Endometrial microvascular endothelial cells (primary cell): ENCODE measurements around the gene SULF2. TPM values are rescaled to one million over a fixed set of nuclear protein-coding genes. Genes with fewer than 3 reads are reported as not detected.

Experiments used
- in situ Hi-C: cut with HindIII; loops from 2 replicates; pipeline ENCODE4 v1.10.0; 2017; ENCODE audit warnings: low sequenced_read_pairs, low pct_unique_long_range_greater_than_20kb; ENCODE audit errors: inconsistent ontology term
- total RNA-seq: library from RNA; depleted of rRNA; stranded (reverse); fragments of >200 nt; gene quantifications from one replicate; pipeline ENCODE4 v1.2.3, GENCODE V29; 2015; ENCODE audit errors: inconsistent ontology term

Gene SULF2
- total RNA-seq, 1 donor from 2014 or later = 59.9 TPM

DNA sequence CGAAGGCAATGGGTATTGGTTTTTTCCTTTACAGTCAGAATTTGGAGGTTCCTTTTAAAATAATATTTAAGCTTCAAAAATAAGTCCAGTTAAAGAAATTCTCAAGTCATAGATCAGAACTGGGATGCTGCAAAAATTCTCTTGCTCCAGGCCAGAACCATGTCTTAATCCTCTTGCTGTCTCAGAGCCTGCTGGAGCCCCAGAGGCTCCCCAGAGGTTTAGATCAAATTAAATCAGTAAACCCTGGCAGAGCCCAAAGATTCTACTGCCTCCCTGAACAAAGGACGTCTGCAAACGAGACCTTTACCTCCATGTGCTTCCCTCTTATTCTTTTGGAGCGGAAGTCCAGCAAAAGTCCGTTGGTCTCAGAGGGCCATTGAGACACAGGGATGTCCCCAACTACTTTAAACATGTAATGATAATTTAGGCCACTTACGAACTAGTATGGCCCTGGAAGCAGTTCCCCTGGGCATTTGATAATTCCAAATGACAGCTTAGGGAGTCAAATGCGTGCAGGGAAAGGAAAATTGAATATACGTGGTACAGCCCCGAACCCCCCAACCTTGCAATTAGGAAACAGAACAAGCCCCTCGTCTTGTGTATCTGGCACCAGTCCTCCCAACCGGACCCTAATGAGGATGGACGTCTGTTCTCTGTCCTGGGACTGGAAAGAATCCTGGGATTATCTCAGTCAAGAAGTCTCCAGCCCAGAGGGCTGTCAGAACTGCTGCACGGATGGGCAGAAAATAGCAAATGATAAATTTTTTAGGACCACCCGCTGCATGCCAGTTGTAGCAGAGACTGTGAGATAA, 31.5 kb downstream of the SULF2 start:
- in situ Hi-C loops = no loop called here

DNA sequence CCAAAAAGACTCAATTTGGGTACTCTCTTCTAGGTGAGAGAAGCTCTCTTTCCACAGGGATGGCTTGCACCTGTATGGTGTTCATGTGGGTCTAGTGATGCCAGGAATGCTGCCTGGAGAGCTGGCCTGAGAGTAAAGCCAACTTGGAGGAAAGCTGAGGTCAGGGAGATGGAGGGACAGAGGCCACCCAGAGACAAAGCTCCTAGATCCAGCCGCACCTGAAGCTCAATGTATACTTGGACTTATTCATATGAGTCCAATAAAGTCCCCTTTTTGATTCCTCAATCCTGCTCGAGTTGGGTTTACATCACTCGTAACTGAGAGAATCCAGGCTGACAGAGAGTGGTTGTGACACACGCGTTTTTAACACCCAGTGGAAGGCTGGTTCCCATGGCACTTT, 33.8 kb downstream of the SULF2 start:
- in situ Hi-C loops = no loop called here

DNA sequence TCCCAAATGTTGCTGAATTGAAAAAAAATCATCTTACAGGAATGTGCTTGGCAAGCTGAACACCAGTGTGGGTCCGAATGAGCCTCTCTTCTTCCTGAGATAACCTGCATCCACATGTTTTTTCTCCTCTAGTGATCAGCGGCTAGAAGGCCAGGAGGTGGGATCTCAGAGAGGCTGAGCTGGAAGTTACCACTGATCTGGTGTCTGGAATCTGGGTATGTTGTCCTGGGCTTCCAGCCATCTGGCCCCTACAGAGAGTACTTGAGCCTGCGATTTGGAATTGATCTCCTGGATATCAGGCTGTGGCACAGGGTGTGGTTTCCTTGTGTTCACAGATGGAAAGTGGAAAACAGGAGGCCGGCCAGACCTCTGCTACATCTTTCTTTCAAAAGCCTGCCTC, 35.9 kb downstream of the SULF2 start:
- in situ Hi-C loops = no loop called here

DNA sequence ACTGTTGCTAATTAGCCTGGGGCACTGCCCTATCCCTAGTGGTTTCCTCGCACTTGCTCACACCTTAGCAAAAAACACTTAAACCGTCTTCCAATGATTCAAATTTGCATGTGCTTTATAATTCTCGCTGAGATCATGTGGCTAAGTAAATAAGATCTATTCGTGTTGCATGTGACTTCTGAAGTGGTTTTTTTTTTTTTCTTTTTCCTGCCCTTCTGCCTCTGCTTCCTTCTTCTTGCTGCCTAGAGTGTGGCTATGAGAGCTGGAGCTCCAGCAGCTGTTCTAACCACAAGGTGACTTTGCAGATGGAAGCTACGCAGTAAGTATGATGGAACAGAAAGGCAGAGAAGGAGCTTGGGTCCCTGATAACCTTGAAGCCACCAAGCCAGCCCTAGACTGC, 36.5 kb downstream of the SULF2 start:
- in situ Hi-C loops = no loop called here

DNA sequence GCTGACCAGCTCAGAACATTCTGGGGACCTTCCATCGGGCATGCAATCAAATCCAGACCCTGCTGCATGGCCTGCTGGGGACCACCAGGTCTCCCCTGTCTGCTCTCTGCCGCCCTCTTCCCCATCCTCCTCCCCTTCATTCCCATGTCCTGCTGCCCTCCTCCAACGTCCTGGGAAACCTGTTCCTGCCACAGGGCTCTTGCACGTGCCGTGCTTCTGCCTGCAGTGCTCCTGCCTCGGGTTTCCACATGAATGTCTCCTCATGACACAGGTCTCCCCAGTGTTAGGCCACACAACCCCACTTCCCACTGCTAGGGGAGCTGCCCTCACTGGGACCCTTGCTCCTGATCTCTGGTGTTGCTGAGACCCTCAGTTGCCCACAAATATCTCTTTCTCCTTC, 37.2 kb downstream of the SULF2 start:
- in situ Hi-C loops = no loop called here

DNA sequence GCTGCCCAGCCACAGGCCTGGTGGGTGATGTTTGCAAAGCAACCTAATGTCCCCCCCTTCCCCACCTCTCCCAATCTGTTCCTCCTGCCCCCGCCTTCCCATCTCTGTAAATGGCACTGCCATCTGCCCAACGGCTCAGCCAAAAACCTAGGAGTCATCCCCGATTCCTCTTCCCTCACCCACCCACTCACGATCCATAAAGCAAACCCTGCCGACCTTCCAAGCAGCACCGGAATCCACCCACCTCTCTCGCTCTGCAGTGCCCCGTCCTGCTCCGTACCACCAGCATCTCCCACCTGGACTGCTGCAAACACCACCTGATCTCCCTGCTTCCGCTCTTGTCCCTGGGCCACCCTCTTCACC, 37.6 kb downstream of the SULF2 start:
- in situ Hi-C loops = no loop called here

DNA sequence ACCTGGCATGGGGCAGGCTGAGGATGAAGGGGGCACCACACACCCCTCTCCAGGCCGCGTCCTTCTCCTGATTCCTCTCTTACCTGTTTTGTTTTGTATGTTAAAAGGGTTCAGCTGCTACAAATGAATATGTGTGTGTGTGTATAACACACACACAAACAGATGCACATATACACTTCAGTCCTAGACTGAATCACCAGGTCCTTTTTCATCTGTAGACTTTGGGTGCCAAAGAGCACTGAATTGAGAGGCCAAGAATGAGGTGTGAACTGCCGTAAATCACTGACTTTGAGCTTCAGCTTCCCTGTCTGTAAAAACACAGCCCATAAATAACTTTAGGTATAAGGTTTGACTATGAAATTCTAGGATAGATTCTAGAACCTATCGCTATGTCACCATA, 40.5 kb downstream of the SULF2 start:
- in situ Hi-C loops = no loop called here

DNA sequence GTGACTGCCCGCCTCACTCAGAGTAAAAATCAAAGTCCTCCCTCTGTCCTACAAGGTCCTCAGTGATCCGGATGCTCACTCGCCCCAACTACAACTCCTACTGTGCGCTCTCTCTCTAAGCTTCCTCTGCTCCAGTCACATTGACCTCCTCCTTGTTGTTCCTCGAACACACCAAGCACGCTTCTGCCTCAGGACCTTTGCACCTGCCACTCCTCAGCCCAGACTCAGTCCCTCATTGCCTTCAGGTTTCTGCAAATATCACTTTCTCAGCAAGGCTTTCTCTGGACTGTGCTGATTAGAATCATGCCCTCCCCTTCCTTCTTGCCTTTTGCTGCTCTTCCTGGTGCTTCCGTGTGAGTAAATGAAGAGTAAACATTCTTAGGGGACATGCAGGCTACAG, 41.6 kb downstream of the SULF2 start:
- in situ Hi-C loops = no loop called here

DNA sequence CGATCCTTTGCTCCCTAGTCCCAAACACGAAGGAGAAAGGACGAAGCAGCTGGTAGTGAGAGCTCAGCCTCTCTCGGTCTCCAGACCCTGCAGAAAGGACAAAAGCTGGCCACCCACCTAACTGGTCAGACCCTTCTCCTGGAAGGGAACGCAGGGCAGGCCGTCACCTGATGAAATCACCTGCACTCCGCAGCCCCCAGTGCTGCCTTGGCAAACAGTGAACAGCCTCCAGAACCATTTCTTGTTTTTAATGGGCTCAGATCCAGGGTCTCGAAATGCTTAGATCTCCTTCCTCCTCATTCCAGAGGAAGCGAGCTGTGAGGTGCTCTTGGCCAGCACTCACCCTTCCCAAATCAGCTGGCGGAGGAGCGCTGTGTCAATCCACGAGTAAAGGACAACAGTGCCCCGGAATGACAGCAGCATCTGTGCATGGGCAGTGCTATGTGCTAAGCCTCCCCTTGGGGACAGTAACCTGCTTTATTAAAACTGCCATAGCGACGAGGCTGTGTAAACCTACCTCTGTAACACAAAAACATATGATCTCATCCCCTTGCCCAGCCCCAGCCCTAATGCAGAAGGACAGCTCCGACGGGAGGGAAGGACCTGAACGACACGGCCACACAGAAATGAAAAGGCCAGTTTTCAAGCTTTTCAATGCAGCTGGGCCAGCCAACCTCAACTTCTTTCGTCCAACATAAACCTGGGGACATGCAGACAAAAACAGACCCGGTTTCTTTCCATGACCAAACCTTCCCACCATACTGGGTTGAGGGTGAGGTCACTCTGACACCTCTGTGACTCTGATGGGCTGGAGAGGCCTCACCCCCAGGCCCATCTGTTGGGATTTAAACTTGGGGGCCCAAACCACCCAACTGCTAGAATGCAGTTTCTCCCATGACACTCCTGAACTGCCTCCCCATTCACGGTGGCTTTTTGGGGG, 43.3 kb downstream of the SULF2 start:
- in situ Hi-C loops = no loop called here

DNA sequence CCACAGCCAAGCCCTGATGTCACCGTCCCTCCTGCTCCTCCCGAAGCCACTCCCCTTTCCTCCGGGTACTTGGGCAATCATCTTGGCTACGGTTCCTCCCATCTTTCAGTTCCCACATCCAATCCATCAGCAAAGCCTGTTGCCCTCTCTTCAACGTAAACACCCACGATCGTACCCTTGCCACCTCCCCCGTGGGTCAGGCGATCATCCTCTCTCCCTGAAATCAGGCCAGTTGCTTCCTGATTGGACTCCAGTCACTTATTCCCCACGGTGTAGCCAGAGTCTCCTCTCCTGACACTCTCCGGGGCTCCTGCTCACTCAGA, 44.5 kb downstream of the SULF2 start:
- in situ Hi-C loops = no loop called here

DNA sequence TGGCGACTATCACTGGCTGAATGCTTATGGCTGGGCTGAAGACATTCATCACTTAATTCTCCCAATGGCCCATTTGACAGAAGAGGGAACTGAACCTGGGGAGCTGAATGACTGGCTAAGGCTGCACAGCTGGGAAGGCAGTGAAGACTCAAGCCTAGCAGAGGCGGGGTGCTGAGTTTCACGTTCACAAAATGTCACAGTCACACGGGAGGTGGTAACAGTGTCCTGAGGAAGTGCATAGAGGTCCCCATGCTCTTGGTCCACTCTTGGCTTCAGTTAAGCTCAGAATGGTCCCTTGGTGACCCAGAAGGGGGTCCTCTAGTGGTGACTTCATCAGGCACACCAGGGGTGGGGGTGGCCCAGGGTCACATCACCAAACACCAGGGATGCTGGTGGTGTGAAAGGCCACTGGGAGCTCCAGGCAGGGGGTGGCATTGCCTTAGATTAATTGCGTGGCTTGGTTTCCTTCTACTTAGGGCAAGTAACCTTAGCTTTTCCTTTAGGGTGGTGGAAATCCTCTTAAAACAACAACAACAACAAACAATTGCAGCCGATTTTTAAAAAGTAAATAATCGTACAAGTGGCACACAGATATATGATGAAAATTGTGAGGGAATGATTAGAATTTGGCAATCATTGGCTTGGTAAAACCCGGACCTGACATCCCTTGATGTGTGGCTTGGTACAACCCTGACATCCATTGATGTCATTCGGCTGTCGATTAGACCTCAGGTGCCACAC, 45.0 kb downstream of the SULF2 start:
- in situ Hi-C loops = no loop called here

DNA sequence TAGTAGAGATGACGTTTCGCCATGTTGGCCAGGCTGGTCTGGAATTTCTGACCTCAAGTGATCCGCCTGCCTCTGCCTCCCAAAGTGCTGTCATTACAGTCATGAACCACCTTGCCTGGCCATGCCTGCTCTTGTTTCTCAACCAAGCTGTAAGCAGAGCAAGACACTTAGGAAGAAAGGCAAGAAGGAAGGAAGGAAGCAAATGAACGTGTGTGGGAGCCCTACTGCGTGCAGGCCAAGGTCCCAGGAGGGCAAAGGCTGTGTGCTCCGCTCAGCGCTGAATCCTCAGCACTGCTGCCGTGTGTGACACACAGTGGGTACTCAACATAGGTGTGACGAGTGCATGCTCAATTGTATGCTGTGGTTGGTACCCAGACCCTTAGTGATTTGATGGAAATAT, 47.4 kb downstream of the SULF2 start:
- in situ Hi-C loops = no loop called here

DNA sequence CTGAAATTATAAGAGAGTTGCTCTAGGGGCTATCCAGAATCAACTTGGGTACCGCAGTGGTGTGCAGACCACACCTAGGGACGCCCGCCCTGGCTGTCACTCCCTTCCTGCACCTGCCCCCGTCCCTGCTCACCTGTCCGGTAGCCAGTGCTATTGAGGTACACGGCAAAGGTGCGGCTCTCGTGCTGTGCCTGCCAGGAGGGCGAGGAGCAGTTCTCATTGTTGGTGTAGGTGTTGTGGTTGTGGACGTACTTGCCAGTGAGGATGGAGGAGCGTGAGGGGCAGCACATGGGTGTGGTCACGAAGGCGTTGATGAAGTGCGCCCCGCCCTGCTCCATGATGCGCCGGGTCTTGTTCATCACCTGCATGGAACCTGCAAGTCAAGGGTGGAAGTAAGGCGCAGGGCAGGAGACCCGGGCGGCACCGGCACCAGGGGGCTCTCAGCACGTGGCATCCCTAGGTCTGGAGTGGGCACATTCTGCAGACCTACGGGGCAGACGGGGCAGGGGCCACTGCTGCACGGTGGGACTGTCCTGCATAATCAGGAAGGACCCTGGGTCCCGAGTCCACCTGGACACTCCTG, 48.6 kb downstream of the SULF2 start:
- in situ Hi-C loops = no loop called here

DNA sequence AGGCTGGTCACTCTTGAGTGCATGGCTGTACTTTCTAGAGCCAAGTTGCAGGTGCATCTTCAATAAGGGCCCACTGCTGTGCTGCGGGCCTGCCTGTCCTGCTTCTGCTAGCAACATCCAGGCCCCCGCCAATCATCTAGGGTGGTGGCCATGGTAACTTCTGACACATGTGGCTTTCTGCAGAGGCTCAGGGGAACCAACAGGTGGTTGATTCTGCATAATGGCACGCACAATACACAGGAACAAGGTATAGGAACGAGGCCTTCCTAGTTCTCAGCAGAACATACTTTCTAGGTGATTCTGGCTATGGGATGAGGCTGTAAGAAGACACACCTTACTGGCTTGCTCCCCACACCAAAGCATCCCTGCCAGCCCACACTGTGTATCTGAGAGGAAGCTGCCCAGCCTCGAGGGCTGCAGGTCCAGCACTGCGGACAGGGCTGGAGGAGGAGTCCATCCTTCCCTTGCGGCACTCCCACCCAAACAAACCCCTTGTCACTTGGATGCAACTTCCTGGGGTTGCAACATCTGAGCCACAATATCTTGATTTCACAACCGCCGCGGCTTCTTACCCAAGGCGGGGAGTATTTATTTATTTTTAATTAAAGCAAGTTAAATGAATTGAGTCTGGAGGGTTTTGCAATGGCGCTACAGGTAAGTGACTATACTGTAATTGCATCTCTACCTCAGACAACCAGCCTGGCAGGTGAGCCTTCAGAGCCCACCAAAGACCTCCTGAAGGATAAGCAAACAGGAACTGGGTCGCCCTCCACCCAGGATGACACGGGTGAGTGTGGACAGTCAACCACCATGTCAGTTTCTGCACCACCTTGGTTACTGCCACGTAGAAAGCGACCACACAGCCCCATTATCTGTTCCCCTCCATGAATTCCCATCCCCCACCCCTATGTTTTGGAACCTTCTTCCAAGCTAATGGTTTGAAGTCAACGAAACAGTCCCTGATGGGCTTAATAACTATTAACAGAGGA, 49.6 kb downstream of the SULF2 start:
- in situ Hi-C loops = no loop called here

DNA sequence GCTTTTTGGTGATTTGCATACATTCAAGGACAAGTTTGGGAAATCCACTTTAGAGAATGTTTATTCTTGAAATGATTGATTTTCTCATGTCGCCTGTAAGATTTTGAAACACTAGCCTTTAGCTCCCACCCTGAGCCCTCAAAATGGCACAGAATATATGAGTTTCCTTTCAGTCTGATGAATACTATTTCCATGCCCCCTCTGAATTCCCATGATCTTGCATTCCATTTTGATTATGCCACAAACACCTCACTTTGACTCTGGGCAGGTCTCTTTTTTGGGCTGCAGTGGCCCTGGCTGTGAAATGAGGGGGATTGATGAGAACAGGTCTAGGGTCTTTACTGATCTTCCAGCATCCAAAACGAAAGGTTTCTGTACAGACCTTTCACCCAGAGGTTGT, 50.4 kb downstream of the SULF2 start:
- in situ Hi-C loops = no loop called here

DNA sequence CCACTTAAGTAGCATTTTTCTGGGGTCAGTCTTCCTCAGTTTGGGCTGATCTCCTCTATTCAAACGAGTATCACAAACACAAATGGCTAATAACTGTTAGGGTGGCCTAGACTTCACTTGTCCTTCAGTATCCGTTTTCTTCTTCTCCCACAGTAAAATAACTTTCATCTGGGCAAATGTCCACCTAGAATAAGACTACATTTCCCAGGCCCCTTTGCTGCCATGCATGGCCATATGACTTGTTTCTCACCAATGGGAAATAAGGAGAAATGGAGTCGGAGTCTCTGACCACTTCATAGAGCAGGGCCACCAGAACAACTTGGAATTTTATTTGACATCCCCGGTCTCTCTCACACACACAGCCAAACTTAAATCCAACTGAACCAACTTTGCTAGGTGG, 51.4 kb downstream of the SULF2 start:
- in situ Hi-C loops = no loop called here

DNA sequence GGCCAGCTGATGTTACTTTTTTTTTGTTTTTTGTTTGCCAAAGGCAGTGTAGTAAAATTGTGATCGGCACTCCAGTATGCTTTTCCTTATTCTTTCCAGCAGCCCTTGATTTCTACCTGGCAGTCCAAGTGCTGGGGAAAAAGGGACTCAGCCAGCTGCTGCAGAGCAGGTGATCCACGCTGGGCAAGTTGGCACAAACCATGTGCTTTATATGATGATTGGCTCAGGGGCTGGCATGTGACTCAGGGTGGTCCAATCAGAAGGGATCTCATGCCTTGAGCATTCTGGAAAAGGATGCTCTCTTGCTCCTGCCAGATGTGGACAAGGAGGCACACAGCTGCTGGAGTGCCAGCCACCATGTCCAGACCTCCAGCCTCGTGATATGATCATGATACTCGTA, 54.5 kb downstream of the SULF2 start:
- in situ Hi-C loops = no loop called here

DNA sequence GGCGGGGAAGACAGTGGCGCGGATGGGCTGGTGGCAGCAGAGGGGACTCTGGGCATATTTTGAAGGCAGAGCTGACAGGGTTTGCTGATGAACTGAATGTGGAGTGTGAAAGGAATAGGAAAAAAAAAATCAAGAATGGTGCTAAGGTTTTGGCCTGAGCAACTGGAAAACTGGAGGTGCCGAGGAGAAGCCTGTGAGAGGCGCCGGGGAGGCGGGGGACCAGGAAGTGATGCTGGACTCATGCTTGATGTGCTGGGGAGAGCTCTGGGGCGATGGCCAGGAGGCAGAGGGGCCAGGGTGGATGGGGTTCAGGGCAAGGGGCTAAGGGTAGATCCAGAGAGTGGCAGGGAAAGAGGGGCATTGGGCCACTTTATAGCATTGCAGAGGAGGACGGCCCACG, 55.8 kb downstream of the SULF2 start:
- in situ Hi-C loops = no loop called here
